COR-L47 (cell line): ENCODE data around the gene BATF.

Source experiments
- DNase-seq: peaks from one replicate; lab custom pipeline; 2025; lab: John Stamatoyannopoulos, UW

BATF gene

GRCh38 chr14:75535164-75535898 is 13.1 kb downstream of the BATF start:
- DNase-seq = no peak

GRCh38 chr14:75537071-75537470 is 14.8 kb downstream of the BATF start:
- DNase-seq = no peak

- DNase-seq = no peak
Observed at GRCh38 chr14:75539162-75539560, 16.9 kb downstream of the BATF start.

DNA sequence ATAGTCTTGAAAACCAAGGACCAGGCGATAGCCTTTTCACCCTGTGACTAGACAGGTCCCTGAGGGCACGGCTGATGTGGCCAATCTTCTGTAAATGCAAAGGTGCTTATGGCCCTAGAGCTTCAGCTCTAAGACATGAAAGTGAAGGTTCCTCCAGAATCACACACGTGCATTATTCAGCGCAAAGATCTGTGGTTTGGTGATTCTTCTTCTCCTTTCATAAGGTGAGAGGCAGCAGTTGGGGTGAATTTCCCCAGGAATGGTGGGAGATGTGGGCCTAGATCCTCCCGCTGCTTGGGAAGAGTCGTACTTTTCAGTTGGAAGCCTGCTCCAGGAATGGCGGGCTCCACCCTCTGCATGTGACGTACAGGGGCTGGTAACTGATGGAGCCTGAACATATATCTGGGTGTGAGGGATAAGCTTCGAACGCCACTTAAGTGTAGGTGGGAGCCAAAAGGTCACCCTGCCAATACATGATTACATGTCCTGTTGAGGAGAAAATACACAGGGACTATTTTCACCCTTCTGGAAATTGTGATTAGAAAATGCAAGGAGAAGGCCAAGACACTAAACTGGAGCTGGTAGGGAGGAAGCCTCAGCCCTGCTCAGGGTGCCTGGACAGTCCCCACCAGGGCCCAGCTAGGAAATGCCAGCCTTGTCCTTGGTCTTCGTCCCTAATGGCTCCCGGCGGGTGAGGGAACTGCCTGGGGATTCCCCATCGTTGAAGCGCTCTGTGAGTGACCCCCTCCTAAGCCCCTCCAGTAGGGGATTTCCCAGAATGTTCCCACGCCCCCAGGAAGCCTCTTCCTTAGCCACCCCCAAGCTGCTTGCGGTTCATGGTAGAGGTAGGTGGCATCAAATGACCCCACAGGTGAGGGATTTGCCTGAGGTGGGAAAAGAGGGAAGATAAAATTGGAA is 17.6 kb downstream of the BATF start:
- no peak for DNase-seq

DNA sequence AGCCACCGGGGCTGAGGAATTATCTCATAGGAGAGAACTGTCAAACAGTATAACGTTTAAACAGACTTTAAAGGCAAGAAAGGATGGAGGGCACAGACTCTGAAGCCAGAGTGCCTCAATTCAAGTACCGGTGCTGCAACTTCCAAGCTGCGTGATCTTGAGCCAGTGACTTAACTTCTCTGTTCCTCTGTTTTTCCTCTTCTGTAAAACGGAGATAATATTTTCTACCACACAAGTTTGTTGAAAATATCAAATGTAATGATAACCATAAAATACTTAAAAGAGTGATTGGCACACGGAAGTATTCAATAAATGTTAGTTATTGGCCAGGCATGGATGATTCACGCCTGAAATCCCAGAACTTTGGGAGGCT is 18.2 kb downstream of the BATF start:
- no peak for DNase-seq

GRCh38 chr14:75542588-75543091 is 20.4 kb downstream of the BATF start:
- no peak for DNase-seq

DNA sequence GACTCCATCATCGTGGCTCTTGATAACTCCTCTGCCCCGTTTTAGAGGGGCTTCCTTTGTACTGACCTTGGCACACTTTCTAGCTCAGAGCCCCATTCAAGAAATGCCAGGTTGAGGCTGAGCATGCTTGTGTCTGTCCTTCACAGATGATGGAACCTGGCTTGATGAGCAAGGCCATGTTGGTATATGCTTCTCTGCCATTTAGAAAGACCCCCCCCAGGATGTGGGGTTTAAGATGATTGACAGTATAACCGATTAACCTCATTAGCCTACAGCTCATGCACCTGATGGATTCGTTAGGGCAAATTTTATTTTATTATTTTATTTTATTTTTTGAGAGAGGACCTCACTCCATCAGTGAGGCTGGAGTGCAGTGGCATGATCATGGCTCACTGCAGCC is 21.0 kb downstream of the BATF start:
- no peak for DNase-seq

DNA sequence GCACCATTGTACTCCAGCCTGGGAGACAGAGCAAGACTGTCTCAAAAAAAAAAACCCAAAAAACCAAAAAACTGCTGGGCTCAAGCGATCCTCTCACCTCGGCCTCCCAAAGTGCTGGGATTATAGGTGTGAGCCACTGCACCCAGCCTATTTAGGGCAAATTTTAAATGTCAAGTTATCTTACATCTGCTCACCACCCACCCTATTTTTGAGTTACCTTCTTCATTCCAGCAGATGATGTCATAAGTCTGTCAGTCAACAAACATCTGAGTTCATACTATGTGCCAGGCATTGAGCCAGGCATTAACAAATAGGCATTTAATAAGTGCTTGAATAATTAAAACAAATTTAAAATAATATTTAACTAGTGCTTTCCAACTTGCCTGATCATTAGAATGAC is 21.5 kb downstream of the BATF start:
- DNase-seq = no peak

DNA sequence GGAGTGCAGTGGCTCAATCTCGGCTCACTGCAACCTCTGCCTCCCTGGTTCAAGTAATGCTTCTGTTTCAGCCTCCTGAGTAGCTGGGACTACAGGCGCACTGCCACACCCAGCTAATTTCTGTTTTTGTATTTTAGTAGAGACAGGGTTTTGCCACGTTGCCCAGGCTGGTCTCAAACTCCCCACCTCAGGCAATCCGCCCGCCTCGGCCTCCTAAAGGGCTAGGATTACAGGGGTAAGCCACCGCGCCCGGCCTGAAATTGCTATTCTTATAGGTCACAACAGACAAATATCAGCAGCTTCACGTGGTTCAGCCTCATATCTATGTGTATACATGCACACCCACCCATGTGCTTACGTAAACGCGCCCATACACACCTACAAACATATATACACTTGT is 23.6 kb downstream of the BATF start:
- DNase-seq = no peak

- no peak for DNase-seq
Observed at GRCh38 chr14:75547552-75548250, 25.4 kb downstream of the BATF start.

GRCh38 chr14:75548544-75548943 is 26.3 kb downstream of the BATF start:
- DNase-seq = no peak

DNA sequence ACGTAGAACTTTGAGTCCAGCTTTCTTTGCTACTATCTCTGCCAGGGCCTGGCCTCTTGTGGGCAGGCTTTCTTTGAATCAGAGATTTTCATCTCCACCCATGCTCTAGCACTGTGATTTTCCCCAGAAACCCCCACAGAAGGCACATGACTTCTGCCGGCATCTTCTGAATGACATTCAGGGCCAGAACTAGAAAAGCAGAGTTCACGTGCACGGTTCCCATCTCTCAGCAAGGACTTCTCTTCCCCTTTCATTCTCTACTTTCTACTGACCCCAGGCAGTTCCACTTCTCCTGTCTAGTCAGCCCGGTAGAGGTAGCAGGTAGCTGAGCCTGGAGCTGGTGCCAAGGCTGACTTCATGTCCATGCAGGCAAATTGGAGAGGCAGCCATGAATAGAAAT is 26.9 kb downstream of the BATF start:
- DNase-seq = no peak

GRCh38 chr14:75551021-75551420 is 28.8 kb downstream of the BATF start:
- DNase-seq = no peak

GRCh38 chr14:75553157-75553556 is 30.9 kb downstream of the BATF start:
- no peak for DNase-seq

GRCh38 chr14:75553761-75554364 is 31.6 kb downstream of the BATF start:
- DNase-seq = no peak

GRCh38 chr14:75554482-75554881 is 32.2 kb downstream of the BATF start:
- DNase-seq = no peak

- DNase-seq = no peak
Observed at GRCh38 chr14:75558440-75558839, 36.2 kb downstream of the BATF start.

GRCh38 chr14:75559045-75559444 is 36.8 kb downstream of the BATF start:
- DNase-seq = no peak

GRCh38 chr14:75559451-75560222 is 37.4 kb downstream of the BATF start:
- DNase-seq = no peak

- peak; percentile 66 for DNase-seq
Observed at GRCh38 chr14:75561013-75561432, 38.8 kb downstream of the BATF start.

DNA sequence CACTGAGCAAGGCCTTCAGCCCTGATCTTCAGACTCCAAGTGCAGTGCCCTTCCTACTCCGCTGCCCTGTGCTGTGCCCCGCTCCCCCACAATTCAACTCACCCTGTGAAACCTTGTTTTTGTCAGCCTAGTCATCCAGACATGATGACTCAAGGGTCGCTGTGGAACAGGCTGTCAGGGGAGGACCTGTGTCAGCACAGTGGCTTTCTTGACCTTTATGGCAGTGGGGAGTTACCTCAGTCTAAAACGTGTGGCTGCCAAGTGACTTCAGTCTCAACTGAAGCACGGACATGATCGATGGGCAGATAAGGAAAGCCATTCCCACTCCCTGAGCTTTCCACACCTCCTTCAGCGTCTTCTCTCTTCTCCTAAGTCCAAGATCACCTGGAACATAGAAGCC is 39.8 kb downstream of the BATF start:
- no peak for DNase-seq
